ENCODE data around the gene MTHFD2L.

DNA sequence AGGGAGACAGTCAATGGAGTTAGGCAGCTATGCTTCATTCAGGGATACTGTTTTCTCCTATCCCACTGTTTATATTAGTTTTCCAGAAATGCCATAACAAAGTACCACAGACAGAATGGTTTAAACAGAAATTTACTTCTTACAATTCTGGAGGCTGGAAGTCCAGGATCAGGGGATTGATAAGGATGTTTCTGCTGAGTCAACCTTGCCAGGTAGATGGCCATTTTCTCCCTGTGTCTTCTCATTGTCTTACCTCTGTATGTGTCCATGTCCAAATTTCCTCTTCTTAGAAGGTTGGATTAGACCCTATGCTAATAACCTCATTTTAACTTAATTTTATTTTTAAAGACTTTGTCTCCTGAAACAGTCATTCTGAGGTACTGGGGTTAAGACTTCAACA lies 129.9 kb downstream of the MTHFD2L start:
- TF ChIP-seq FOXP1 (CRISPR knock-in tag; IDR thresholded peaks at IDR 0.05; ENCODE audit: borderline replicate concordance) (no peak), CREM (CRISPR knock-in tag; IDR thresholded peaks at IDR 0.05) (no peak), SP1 (CRISPR knock-in tag; conservative IDR thresholded peaks at IDR 0.05) (no peak), TCF7 (CRISPR knock-in tag; IDR thresholded peaks at IDR 0.05; ENCODE audit: low read depth) (no peak), ELF4 (CRISPR knock-in tag; IDR thresholded peaks at IDR 0.05; ENCODE audit: low read depth) (no peak), ZNF416 (CRISPR knock-in tag; IDR thresholded peaks at IDR 0.05) (no peak), SOX15 (CRISPR knock-in tag; IDR thresholded peaks at IDR 0.05) (no peak), ZNF138 (CRISPR knock-in tag; conservative IDR thresholded peaks at IDR 0.05) (no peak), NR3C1 (CRISPR knock-in tag; conservative IDR thresholded peaks at IDR 0.05; ENCODE audit: low read depth) (no peak)
- TF ChIP-seq, protein P1, sequence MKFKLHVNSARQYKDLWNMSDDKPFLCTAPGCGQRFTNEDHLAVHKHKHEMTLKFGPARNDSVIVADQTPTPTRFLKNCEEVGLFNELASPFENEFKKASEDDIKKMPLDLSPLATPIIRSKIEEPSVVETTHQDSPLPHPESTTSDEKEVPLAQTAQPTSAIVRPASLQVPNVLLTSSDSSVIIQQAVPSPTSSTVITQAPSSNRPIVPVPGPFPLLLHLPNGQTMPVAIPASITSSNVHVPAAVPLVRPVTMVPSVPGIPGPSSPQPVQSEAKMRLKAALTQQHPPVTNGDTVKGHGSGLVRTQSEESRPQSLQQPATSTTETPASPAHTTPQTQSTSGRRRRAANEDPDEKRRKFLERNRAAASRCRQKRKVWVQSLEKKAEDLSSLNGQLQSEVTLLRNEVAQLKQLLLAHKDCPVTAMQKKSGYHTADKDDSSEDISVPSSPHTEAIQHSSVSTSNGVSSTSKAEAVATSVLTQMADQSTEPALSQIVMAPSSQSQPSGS (CRISPR knock-in tag; IDR thresholded peaks at IDR 0.05; ENCODE audit: borderline replicate concordance, low read depth) = no peak
- TF ChIP-seq, protein P2, sequence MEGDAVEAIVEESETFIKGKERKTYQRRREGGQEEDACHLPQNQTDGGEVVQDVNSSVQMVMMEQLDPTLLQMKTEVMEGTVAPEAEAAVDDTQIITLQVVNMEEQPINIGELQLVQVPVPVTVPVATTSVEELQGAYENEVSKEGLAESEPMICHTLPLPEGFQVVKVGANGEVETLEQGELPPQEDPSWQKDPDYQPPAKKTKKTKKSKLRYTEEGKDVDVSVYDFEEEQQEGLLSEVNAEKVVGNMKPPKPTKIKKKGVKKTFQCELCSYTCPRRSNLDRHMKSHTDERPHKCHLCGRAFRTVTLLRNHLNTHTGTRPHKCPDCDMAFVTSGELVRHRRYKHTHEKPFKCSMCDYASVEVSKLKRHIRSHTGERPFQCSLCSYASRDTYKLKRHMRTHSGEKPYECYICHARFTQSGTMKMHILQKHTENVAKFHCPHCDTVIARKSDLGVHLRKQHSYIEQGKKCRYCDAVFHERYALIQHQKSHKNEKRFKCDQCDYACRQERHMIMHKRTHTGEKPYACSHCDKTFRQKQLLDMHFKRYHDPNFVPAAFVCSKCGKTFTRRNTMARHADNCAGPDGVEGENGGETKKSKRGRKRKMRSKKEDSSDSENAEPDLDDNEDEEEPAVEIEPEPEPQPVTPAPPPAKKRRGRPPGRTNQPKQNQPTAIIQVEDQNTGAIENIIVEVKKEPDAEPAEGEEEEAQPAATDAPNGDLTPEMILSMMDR (IDR thresholded peaks at IDR 0.05) = no peak
- TF ChIP-seq, protein P3, sequence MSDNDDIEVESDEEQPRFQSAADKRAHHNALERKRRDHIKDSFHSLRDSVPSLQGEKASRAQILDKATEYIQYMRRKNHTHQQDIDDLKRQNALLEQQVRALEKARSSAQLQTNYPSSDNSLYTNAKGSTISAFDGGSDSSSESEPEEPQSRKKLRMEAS (CRISPR knock-in tag; IDR thresholded peaks at IDR 0.05) = no peak
- TF ChIP-seq, protein P4, sequence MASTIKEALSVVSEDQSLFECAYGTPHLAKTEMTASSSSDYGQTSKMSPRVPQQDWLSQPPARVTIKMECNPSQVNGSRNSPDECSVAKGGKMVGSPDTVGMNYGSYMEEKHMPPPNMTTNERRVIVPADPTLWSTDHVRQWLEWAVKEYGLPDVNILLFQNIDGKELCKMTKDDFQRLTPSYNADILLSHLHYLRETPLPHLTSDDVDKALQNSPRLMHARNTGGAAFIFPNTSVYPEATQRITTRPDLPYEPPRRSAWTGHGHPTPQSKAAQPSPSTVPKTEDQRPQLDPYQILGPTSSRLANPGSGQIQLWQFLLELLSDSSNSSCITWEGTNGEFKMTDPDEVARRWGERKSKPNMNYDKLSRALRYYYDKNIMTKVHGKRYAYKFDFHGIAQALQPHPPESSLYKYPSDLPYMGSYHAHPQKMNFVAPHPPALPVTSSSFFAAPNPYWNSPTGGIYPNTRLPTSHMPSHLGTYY (CRISPR knock-in tag; IDR thresholded peaks at IDR 0.05) = no peak
- TF ChIP-seq, protein P5, sequence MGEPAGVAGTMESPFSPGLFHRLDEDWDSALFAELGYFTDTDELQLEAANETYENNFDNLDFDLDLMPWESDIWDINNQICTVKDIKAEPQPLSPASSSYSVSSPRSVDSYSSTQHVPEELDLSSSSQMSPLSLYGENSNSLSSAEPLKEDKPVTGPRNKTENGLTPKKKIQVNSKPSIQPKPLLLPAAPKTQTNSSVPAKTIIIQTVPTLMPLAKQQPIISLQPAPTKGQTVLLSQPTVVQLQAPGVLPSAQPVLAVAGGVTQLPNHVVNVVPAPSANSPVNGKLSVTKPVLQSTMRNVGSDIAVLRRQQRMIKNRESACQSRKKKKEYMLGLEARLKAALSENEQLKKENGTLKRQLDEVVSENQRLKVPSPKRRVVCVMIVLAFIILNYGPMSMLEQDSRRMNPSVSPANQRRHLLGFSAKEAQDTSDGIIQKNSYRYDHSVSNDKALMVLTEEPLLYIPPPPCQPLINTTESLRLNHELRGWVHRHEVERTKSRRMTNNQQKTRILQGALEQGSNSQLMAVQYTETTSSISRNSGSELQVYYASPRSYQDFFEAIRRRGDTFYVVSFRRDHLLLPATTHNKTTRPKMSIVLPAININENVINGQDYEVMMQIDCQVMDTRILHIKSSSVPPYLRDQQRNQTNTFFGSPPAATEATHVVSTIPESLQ (CRISPR knock-in tag; IDR thresholded peaks at IDR 0.05) = no peak
